Activated naive CD4-positive, alpha-beta T cell treated with anti-CD3 and anti-CD28 coated beads, Interleukin-2, amount 10 ng/mL, durations not matched to agents 7 days and 5 days (primary cell): ENCODE data around the gene PKDCC.

ENCODE experiments used
- CTCF ChIA-PET: fragments of 350-600 bp; sonication (Branson Sonifier 250); formaldehyde crosslinking; loops from one replicate; lab custom pipeline; 2021; ENCODE audit warnings: antibody characterized with exemption; lab: Charles Lee
- DNase-seq: peaks from one replicate; pipeline ENCODE4 v3.0.0-alpha.2; 2020
- H3K27ac Mint-ChIP-seq: one replicate; pipeline ENCODE4 v1.8.0; 2021; ENCODE audit warnings: mild to moderate bottlenecking, moderate library complexity, mixed read lengths
- H3K27me3 Mint-ChIP-seq: one replicate; pipeline ENCODE4 v1.8.0; 2021; ENCODE audit warnings: mild to moderate bottlenecking, mixed read lengths
- H3K36me3 Mint-ChIP-seq: one replicate; pipeline ENCODE4 v1.8.0; 2021; ENCODE audit warnings: mixed read lengths
- H3K4me1 Mint-ChIP-seq: one replicate; pipeline ENCODE4 v1.8.0; 2021; ENCODE audit warnings: mixed read lengths
- H3K4me3 Mint-ChIP-seq: one replicate; pipeline ENCODE4 v1.8.0; 2021; ENCODE audit warnings: mild to moderate bottlenecking, moderate library complexity, mixed read lengths
- H3K9me3 Mint-ChIP-seq: one replicate; pipeline ENCODE4 v1.8.0; 2021; ENCODE audit warnings: mixed read lengths

The PKDCC gene

DNA sequence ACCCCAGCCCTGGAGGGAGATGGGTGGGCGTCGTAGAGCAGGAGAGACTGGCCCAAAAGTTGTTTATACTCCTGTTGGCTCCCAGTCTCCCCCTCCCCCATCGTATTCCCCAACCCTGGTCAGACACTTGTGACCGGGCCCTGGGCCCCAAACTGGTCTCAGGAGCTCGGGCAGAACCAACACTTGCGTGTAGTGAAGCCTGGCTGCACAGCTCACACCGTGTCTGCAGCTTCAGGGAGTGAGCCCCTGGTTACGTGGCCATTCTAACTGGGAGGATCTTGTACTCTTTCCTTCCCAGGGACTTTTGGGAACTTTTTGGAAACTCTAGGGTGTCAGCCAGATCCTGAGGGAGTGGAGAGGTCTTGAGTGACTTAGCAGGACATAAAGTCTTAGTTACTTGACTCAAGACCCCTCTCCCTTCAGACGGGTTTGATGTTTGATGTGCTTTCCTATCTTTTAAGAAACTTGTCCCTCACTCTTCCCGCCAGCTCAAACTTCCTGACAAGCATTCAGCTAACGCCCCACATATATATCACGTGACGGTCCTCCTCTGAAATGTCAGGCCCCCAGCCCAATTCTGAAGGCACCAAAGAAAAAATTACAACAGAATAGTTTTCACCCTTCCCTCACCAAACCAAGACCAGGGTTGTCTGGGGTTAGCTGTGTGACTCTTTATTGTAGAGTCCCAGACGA lies 2.3 kb downstream of the PKDCC start:
- CTCF ChIA-PET = no interaction called here
- DNase-seq = no peak
- Mint-ChIP-seq H3K36me3 (no peaks in the 10 kb centered on the region), H3K9me3 (no peaks in the 10 kb centered on the region), H3K27me3 (peaks cover 85% of the 10 kb centered on the region), H3K4me1 (peaks cover 7% of the 10 kb centered on the region), H3K4me3 (no peak overlapping the region), H3K27ac (no peak overlapping the region)

DNA sequence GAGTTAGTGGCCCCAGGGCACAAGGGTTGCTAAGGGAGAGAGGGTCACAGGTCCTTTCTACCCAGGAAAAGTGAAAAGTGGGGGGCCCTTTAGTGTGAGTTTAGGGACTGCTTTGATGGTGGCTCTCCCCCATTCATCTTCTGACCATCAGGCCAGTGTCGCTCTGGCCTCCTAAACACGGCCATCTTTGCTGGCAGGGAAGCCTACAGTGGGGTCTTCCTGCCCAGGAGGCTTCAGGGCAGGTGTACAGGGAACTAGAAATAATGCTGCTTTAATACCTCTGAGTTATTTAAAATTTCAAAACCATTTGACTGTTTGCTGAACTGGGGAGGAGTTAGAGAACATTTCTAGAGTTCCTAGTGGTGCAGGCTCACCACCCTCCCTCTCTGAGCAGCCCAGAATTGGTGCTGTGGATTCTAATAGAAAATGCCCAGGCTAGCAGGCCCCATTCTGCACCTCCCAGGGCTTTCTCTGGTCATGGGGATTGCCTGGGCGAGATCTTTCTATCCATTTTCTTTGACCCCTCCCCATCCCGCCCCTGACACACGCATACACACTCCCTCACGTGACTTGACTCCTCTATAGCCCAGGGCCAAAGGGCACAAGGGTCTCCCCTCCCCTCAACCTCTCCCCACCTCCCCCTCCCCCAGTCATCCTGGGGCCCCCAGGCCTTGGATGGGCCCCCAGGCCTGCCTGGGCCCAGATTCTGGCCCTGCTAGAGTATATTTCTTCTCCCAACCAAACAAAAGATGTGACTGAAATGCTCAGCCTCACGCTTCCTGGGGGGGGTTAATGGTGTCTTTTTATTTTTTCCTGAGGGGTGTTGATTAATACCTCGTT lies 3.1 kb downstream of the PKDCC start:
- Mint-ChIP-seq H3K27me3 (peaks cover 81% of the 10 kb centered on the region), H3K4me3 (no peak overlapping the region), H3K36me3 (no peaks in the 10 kb centered on the region), H3K4me1 (peaks cover 7% of the 10 kb centered on the region), H3K27ac (no peak overlapping the region), H3K9me3 (no peaks in the 10 kb centered on the region)
- no peak for DNase-seq
- CTCF ChIA-PET = no interaction called here

DNA sequence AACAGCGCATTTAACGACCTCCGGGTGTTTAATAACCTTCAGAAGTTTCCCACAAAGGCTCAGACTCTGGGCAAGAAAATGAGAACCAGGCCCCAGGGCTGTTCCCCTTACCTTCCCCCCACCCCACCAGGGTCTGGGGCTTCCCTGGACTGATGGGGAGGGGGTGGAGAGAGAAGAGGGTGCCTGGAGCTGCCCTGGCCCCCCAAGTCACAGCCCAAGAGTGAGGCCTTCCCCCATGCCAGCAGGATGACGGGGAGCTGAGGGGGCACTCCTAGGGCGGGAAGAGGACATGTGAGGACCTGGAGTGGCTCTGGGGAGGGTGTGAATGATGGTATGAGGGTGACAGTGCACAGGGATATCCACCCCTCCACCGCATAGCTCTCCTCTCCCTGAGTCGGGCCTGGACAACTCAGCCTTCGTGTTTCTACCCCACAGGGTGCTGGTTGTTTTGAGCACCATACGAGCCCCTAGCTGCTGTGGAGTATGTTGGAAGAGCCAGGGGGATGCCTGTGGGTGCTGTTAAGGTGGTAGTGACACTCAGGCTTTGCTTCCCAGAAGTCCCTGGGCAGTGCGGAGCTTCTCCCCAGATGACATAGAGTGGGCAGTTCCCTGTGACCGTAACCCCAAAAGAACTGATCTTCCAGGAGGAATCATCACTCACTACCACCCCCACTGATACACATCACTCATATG lies 3.9 kb downstream of the PKDCC start:
- CTCF ChIA-PET = no interaction called here
- Mint-ChIP-seq H3K4me3 (no peak overlapping the region), H3K27me3 (peaks cover 80% of the 10 kb centered on the region), H3K36me3 (no peaks in the 10 kb centered on the region), H3K9me3 (no peaks in the 10 kb centered on the region), H3K4me1 (peaks cover 7% of the 10 kb centered on the region), H3K27ac (no peak overlapping the region)
- no peak for DNase-seq

DNA sequence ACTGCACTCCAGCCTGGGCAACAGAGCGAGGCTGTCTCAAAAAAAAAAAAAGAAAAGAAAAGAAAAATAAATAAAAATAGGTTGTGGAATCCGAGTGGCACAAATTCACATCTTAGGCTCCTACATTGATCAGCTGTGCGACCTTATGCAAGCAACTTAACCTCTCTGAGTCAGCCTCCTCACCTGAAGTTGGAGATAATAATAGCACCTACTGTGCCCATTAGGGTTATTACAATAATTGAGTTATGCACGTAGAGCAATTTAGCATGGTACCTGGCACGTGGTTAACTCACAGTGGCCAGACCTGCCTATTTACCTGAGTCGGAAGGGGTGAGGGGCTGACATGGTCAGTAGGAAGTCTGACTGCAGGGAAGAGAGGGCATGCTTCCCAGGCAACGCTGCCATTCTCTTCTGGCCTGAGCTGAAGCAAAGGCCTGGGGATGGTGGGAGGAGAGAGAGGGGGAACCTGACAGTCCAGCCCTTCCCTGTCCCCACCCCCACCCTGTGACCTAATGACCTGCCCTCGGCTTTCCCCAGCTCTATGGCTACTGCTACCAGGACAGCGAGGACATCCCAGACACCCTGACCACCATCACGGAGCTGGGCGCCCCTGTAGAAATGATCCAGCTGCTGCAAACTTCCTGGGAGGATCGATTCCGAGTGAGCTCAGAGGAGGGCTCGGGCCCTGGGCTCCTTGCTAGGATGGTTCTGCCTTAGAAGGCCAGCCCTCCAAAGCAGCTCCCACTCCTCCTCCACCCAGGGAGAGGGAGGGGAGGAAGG lies 5.1 kb downstream of the PKDCC start:
- DNase-seq = no peak
- H3K4me1 Mint-ChIP-seq = peaks cover 5% of the 10 kb centered on the region
- CTCF ChIA-PET = interaction anchor here (1.0 kb wide), 1 partner anchor 35 kb away, joined by 3 read pairs; no protein-coding TSS in a partner anchor
- peaks cover 80% of the 10 kb centered on the region for H3K27me3 Mint-ChIP-seq
- H3K36me3 Mint-ChIP-seq = no peaks in the 10 kb centered on the region
- no peak overlapping the region for H3K27ac Mint-ChIP-seq
- H3K9me3 Mint-ChIP-seq = no peaks in the 10 kb centered on the region
- no peak overlapping the region for H3K4me3 Mint-ChIP-seq

- no peak for DNase-seq
- H3K27me3 Mint-ChIP-seq = peaks cover 79% of the 10 kb centered on the region
- no peaks in the 10 kb centered on the region for H3K36me3 Mint-ChIP-seq
- CTCF ChIA-PET = interaction anchor here (1.0 kb wide), 1 partner anchor 35 kb away, joined by 3 read pairs; no protein-coding TSS in a partner anchor
- H3K4me1 Mint-ChIP-seq = peaks cover 5% of the 10 kb centered on the region
- no peaks in the 10 kb centered on the region for H3K9me3 Mint-ChIP-seq
- H3K27ac Mint-ChIP-seq = no peak overlapping the region
- no peak overlapping the region for H3K4me3 Mint-ChIP-seq
These were observed 5.6 kb downstream of the PKDCC start for GRCh38 chr2:42053482-42053790.

- Mint-ChIP-seq H3K27me3 (peaks cover 77% of the 10 kb centered on the region), H3K4me3 (no peak overlapping the region), H3K36me3 (no peaks in the 10 kb centered on the region), H3K27ac (no peak overlapping the region), H3K9me3 (no peaks in the 10 kb centered on the region), H3K4me1 (no peaks in the 10 kb centered on the region)
- no peak for DNase-seq
- CTCF ChIA-PET = interaction anchor here (1.0 kb wide), 1 partner anchor 34 kb away, joined by 3 read pairs; no protein-coding TSS in a partner anchor
These were observed 6.2 kb downstream of the PKDCC start for GRCh38 chr2:42053791-42054701.

DNA sequence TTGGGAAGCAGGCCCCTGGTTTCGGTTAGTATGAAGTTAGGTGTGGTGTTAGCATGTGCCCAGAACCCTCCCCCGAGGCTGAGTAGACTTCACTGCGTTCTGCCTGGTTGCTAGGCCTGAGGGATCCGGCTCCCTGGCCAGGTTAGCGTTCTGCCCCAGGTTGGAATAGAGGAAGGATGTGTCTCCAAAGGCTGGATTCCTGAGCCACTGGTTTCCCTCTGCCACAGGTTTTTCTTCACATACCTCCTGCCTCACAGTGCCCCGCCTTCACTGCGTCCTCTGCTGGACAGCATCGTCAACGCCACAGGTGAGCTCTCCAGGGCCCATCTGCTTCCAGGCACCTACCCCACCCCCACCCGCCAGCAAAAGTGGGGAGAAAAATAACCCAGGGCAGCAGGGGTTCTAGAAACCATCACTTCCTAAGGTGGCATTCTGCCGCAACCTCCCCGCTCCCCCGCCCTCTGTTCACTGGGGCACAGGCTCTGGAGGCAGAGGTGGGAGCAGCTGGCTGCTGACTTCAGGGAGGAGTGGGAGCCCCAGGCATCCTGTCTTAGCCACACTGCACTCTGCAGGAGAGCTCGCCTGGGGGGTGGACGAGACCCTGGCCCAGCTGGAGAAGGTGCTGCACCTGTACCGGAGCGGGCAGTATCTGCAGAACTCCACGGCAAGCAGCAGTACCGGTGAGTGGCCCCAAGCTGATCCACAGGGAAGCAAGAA lies 7.1 kb downstream of the PKDCC start:
- H3K36me3 Mint-ChIP-seq = no peaks in the 10 kb centered on the region
- H3K4me1 Mint-ChIP-seq = no peaks in the 10 kb centered on the region
- DNase-seq = no peak
- peaks cover 75% of the 10 kb centered on the region for H3K27me3 Mint-ChIP-seq
- H3K4me3 Mint-ChIP-seq = no peak overlapping the region
- no peaks in the 10 kb centered on the region for H3K9me3 Mint-ChIP-seq
- CTCF ChIA-PET = no interaction called here
- H3K27ac Mint-ChIP-seq = no peak overlapping the region

- DNase-seq = no peak
- no peaks in the 10 kb centered on the region for H3K9me3 Mint-ChIP-seq
- CTCF ChIA-PET = no interaction called here
- no peaks in the 10 kb centered on the region for H3K36me3 Mint-ChIP-seq
- no peaks in the 10 kb centered on the region for H3K4me1 Mint-ChIP-seq
- H3K4me3 Mint-ChIP-seq = no peak overlapping the region
- H3K27ac Mint-ChIP-seq = no peak overlapping the region
- peaks cover 73% of the 10 kb centered on the region for H3K27me3 Mint-ChIP-seq
These were observed 8.0 kb downstream of the PKDCC start for GRCh38 chr2:42055573-42056514.

- peaks cover 60% of the 10 kb centered on the region for H3K27me3 Mint-ChIP-seq
- no peaks in the 10 kb centered on the region for H3K9me3 Mint-ChIP-seq
- CTCF ChIA-PET = interaction anchor here (1.3 kb wide), 1 partner anchor 30 kb away, joined by 3 read pairs; no protein-coding TSS in a partner anchor
- H3K27ac Mint-ChIP-seq = no peak overlapping the region
- no peaks in the 10 kb centered on the region for H3K36me3 Mint-ChIP-seq
- H3K4me1 Mint-ChIP-seq = no peaks in the 10 kb centered on the region
- no peak overlapping the region for H3K4me3 Mint-ChIP-seq
- no peak for DNase-seq
These were observed 9.5 kb downstream of the PKDCC start for GRCh38 chr2:42057159-42057901.

DNA sequence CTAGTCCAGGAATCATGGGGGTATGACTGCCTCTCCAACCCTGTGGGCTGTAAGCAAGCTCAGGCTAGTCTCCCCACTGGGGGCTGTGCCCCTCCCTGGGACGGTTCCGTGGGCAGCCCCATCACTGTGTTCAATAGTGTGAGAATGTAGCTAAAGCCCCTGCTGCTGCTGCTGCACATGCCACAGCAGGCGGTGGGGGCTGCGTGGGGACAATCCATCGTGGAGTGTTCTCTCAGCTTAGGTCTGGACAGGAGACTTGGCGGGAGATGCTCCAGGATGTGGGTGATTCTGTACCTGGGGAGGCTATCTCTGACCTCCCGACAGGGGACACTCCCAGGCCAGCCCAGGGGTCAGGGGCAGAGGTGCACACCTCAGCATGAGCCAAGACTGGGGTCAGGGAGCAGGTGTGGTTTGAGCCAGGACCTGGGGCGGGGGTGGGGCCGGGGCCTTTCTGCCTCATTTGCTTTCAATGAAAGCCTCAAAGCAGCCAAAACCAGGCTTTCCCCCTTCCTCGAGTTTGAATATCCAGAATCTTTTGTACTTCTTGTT lies 10.2 kb downstream of the PKDCC start:
- Mint-ChIP-seq H3K9me3 (no peaks in the 10 kb centered on the region), H3K4me1 (no peaks in the 10 kb centered on the region), H3K36me3 (no peaks in the 10 kb centered on the region), H3K4me3 (no peak overlapping the region), H3K27me3 (peaks cover 58% of the 10 kb centered on the region), H3K27ac (no peak overlapping the region)
- CTCF ChIA-PET = interaction anchor here (1.3 kb wide), 1 partner anchor 29 kb away, joined by 3 read pairs; no protein-coding TSS in a partner anchor
- DNase-seq = no peak

DNA sequence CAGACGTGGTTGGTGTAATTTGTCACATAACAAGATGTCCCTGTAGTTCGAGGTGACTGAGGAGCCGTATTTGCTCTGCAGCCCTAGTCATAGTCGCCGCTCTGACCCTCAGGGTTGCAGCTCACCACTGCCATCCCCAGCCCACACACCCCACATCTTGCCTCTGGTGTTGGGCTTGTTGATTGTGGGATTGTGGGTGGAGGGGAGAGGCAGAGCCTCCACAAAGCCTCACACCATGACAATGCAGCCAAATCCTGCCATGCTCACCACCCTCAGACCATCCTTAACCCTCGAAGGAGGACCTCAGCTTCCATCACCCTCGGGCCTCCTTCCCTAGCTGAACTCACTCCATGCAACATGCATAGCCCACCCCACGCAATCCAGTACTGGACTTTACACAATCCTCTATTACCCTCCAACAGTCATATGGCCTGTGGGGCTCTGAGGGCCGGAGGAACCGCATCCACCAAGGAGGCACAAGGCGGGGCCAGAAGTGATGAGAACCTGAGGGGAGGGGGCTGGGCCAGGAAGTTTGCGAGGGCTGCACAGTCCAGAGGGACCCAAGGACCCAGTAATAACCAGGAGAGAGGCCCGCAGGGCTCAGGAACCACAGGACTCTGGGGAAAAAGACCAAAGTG lies 11.6 kb downstream of the PKDCC start:
- Mint-ChIP-seq H3K27ac (no peak overlapping the region), H3K4me3 (no peak overlapping the region), H3K9me3 (no peaks in the 10 kb centered on the region), H3K27me3 (peaks cover 56% of the 10 kb centered on the region), H3K4me1 (no peaks in the 10 kb centered on the region), H3K36me3 (no peaks in the 10 kb centered on the region)
- no peak for DNase-seq
- CTCF ChIA-PET = interaction anchor here (0.6 kb wide), 1 partner anchor 219 kb away, joined by 3 read pairs; no protein-coding TSS in a partner anchor
